ENCODE data around the gene NSMCE1. TPM values are rescaled to one million over a fixed set of nuclear protein-coding genes. Genes with fewer than 3 reads are reported as not detected.

NSMCE1 gene
- total and polyA plus RNA-seq, 2 of the 4 experiments (the other 2 are of a cell fraction) = 47.5 to 120 TPM

- H3K4ac ChIP-seq (ENCODE audit: low read depth, low read length) = no peak overlapping the region
- no peak overlapping the region for H3K18ac ChIP-seq (ENCODE audit: low read depth, low read length)
- BruUV-seq (replicated peaks) = no TSS peak
- no peak overlapping the region for H2BK5ac ChIP-seq (ENCODE audit: low read depth, low read length, poor library complexity, severe bottlenecking)
- no peak overlapping the region for H3K4me2 ChIP-seq (ENCODE audit: low read depth, low read length)
- H3K27me3 ChIP-seq (ENCODE audit: control insufficient read depth, insufficient read depth, low read length) = no peaks in the 10 kb centered on the region
- H4K91ac ChIP-seq (ENCODE audit: insufficient read depth, low read depth, low read length) = no peak overlapping the region
- no peak overlapping the region for H2BK120ac ChIP-seq (ENCODE audit: low read depth, low read length)
- WGBS, 2 experiments (ENCODE audit: extremely low coverage in 2 of 2, insufficient read length in 1 of 2) = no CpG with 5 or more reads among the region's 12 CpGs
- H3K9me3 ChIP-seq (ENCODE audit: control insufficient read depth, insufficient read depth, low read length) = no peaks in the 10 kb centered on the region
- ATAC-seq (ENCODE audit: low read depth) (no peak), DNase-seq (no peak)
- no peaks in the 10 kb centered on the region for H3K79me1 ChIP-seq (ENCODE audit: low read depth in 1 of 2, low read length in 2 of 2)
- no peaks in the 10 kb centered on the region for H3K4me1 ChIP-seq (ENCODE audit: control insufficient read depth, insufficient read depth, low read length)
- H3K9me1 ChIP-seq (ENCODE audit: insufficient read depth, low read length) = no peaks in the 10 kb centered on the region
- no peaks in the 10 kb centered on the region for H4K20me1 ChIP-seq (ENCODE audit: insufficient read depth, low read length)
- no peak overlapping the region for H3K14ac ChIP-seq (replicated peaks; ENCODE audit: low read depth, low read length)
- H2AK5ac ChIP-seq (ENCODE audit: low read depth, low read length) = no peak overlapping the region
- ChIA-PET POLR2A (ENCODE audit: unreplicated experiment) (no interaction called here), CTCF (no interaction called here)
- H3K27ac ChIP-seq (ENCODE audit: insufficient read depth, low read length) = no peak overlapping the region
- H4K8ac ChIP-seq (ENCODE audit: low read depth in 2 of 2, low read length in 2 of 2) = no peak overlapping the region
- H3K56ac ChIP-seq (ENCODE audit: extremely low read depth, insufficient read depth, low read length) = no peak overlapping the region
- in situ Hi-C loops (cut with MboI; ENCODE audit: low sequenced_read_pairs) = no loop called here
- TF ChIP-seq ELK1 (IDR thresholded peaks at IDR 0.05; ENCODE audit: borderline replicate concordance, low read depth, low read length) = no peak
- TF ChIP-seq RFX5 (IDR thresholded peaks at IDR 0.05; ENCODE audit: low read depth, low read length) = no peak
- no peak for TF ChIP-seq SMC3 (IDR thresholded peaks at IDR 0.05; ENCODE audit: low read depth, low read length)
- no peak for TF ChIP-seq NFE2L2 (IDR thresholded peaks at IDR 0.05; ENCODE audit: low read depth, low read length)
- TF ChIP-seq BHLHE40 (IDR thresholded peaks at IDR 0.05; ENCODE audit: low read depth, low read length) = no peak
- no peak for TF ChIP-seq FOS (IDR thresholded peaks at IDR 0.05; ENCODE audit: low read depth, low read length)
- no peak for TF ChIP-seq RCOR1 (IDR thresholded peaks at IDR 0.05; ENCODE audit: insufficient replicate concordance, low read length)
- TF ChIP-seq RAD21 (IDR thresholded peaks at IDR 0.05; ENCODE audit: low read length) = no peak
- TF ChIP-seq MAZ (IDR thresholded peaks at IDR 0.05; ENCODE audit: borderline replicate concordance, low read depth, low read length) = no peak
- H2AK9ac ChIP-seq (replicated peaks; ENCODE audit: low read depth, low read length, poor library complexity) = no peak overlapping the region
- H3K36me3 ChIP-seq (ENCODE audit: control insufficient read depth, insufficient read depth, low read length) = no peaks in the 10 kb centered on the region
- no peak overlapping the region for H2AFZ ChIP-seq (replicated peaks; ENCODE audit: low read length, poor library complexity)
- no peak overlapping the region for H3K23ac ChIP-seq (ENCODE audit: low read depth, low read length)
- H4K5ac ChIP-seq (ENCODE audit: low read depth, low read length) = no peak overlapping the region
- H2BK20ac ChIP-seq (ENCODE audit: low read depth, low read length) = no peak overlapping the region
- no peak overlapping the region for H2BK15ac ChIP-seq (ENCODE audit: low read depth, low read length)
- no peak overlapping the region for H3K4me3 ChIP-seq (ENCODE audit: insufficient read depth, low read depth, low read length)
- dilution Hi-C loops (cut with HindIII; ENCODE audit: low sequenced_read_pairs, unreplicated experiment) = no loop called here
- intact Hi-C loops (cut with micrococcal nuclease) = no loop called here
- H3K9ac ChIP-seq (ENCODE audit: low read depth, low read length) = no peak overlapping the region
Measured at GRCh38 chr16:27303256-27304100, 34.9 kb upstream of the NSMCE1 start.
